DOHH2 (cell line): ENCODE results near the gene OTUD5.

Experiments used
- EZH2phosphoT487 ChIP-seq: fragments of 200-600 bp; sonication (generic); IDR thresholded peaks from 2 replicates; pipeline ENCODE4 v1.6.1; 2017; ENCODE audit warnings: borderline replicate concordance, mild to moderate bottlenecking, antibody characterized with exemption, low read length, moderate library complexity, mixed read lengths
- TF ChIP-seq, protein P1 (sequence below): fragments of 200-600 bp; sonication (generic); IDR thresholded peaks from one replicate; pipeline ENCODE4 v1.5.1; 2014; ENCODE audit warnings: antibody characterized with exemption, mild to moderate bottlenecking, low read depth, low read length; ENCODE audit not compliant: poor library complexity, severe bottlenecking

DNA sequence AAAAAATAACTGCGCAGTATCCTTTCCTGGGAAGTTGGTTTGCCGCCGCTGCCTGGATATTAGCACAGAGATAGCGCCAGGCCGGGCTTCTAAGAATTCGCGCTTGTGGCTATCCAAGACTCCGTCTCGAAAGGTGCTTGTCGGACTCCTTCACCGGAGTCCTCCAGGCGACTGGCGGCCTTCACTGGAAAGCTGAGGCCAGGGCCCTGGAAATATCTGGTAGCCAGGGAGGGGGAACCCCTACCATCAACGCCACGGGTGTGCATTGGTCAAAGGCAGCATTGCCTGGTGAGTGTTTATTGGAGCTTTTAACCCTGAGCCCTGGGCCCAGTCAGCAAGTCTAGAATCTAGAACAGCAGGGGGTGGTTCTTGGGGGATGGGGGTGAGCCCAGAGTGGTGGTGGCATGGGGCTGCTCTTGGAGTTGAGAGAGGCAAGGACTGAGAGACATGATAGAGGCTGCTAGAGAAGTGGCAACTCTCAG lies 38.0 kb downstream of the OTUD5 start:
- TF ChIP-seq, protein P1, sequence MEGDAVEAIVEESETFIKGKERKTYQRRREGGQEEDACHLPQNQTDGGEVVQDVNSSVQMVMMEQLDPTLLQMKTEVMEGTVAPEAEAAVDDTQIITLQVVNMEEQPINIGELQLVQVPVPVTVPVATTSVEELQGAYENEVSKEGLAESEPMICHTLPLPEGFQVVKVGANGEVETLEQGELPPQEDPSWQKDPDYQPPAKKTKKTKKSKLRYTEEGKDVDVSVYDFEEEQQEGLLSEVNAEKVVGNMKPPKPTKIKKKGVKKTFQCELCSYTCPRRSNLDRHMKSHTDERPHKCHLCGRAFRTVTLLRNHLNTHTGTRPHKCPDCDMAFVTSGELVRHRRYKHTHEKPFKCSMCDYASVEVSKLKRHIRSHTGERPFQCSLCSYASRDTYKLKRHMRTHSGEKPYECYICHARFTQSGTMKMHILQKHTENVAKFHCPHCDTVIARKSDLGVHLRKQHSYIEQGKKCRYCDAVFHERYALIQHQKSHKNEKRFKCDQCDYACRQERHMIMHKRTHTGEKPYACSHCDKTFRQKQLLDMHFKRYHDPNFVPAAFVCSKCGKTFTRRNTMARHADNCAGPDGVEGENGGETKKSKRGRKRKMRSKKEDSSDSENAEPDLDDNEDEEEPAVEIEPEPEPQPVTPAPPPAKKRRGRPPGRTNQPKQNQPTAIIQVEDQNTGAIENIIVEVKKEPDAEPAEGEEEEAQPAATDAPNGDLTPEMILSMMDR, result no peak
- TF ChIP-seq EZH2phosphoT487, result no peak
